Colonic mucosa (tissue), 4 donors: ENCODE results near the gene ATP8B3. TPM values are rescaled to one million over a fixed set of nuclear protein-coding genes. Genes with fewer than 3 reads are reported as not detected.

Experiments
- DNase-seq: peaks from one replicate; pipeline ENCODE4 v3.0.0-alpha.2; 2020
- H3K27ac ChIP-seq: fragments of 200-600 bp; one replicate; pipeline ENCODE4 v1.8.0; 2021
- H3K27me3 ChIP-seq: fragments of 200-600 bp; one replicate; pipeline ENCODE4 v1.8.0; 2021
- H3K36me3 ChIP-seq: fragments of 200-600 bp; one replicate; pipeline ENCODE4 v1.8.0; 2021
- H3K4me1 ChIP-seq: fragments of 200-600 bp; one replicate; pipeline ENCODE4 v1.8.0; 2021; ENCODE audit warnings: mild to moderate bottlenecking
- H3K4me3 ChIP-seq: fragments of 200-600 bp; one replicate; pipeline ENCODE4 v1.8.0; 2021
- H3K9ac ChIP-seq, 2 donors: one replicate each; pipeline ENCODE4 v1.7.0; 2013; ENCODE audit warnings: control low read depth in 2 of 2, low read depth in 2 of 2, low read length in 2 of 2
- H3K9me3 ChIP-seq: fragments of 200-600 bp; one replicate; pipeline ENCODE4 v1.8.0; 2021
- CTCF ChIP-seq: fragments of 200-600 bp; IDR thresholded peaks from one replicate; pipeline ENCODE4 v1.8.0; 2022; ENCODE audit warnings: antibody characterized with exemption, mild to moderate bottlenecking
- intact Hi-C: fragments of 100-400 bp; cut with DNase I; formaldehyde crosslinking; loops from one replicate; pipeline ENCODE4 v1.14.1; 2022
- total RNA-seq, 2 donors: library from RNA; stranded (reverse); fragmentation: NEBNext Ultra II Directional in 1 of 2; extraction: Animal tissue kit (Norgen Biotek cat#: 25700) in 1 of 2; gene quantifications; one replicate each; pipeline ENCODE4 v1.2.1, GENCODE V29; 2021
- donor health status: healthy.
- donor health status: DM: no; HTN: no; CAD: no.
- donor health status: DM: no; HTN: no; CAD: no.

The ATP8B3 gene
- total RNA-seq, 2 donors from 2014 or later, result 0.15 to 0.42 TPM

GRCh38 chr19:1855040-1855827 lies 43.2 kb upstream of the ATP8B3 start:
- TF ChIP-seq CTCF, result no peak
- intact Hi-C loops, result no loop called here
- peak overlapping the region; percentile 87 to 98 for H3K9ac ChIP-seq
- peak; percentile 95 for DNase-seq
- no peaks in the 10 kb centered on the region for H3K27me3 ChIP-seq
- peak overlapping the region; percentile 98 for H3K27ac ChIP-seq
- H3K36me3 ChIP-seq, result no peaks in the 10 kb centered on the region
- H3K4me3 ChIP-seq, result peak overlapping the region; percentile 45
- peaks cover 46% of the 10 kb centered on the region for H3K4me1 ChIP-seq
- no peaks in the 10 kb centered on the region for H3K9me3 ChIP-seq

GRCh38 chr19:1854542-1855039 lies 42.5 kb upstream of the ATP8B3 start:
- no peak for TF ChIP-seq CTCF
- Histone ChIP-seq H3K9me3 (no peaks in the 10 kb centered on the region), H3K4me1 (peaks cover 39% of the 10 kb centered on the region), H3K36me3 (no peaks in the 10 kb centered on the region), H3K27ac (peak overlapping the region; percentile 98), H3K27me3 (no peaks in the 10 kb centered on the region), H3K4me3 (peak overlapping the region; percentile 14), H3K9ac (peak overlapping the region; percentile 62 to 98)
- peak; percentile 52 for DNase-seq
- intact Hi-C loops, result no loop called here

- H3K36me3 ChIP-seq, result no peaks in the 10 kb centered on the region
- no peaks in the 10 kb centered on the region for H3K27me3 ChIP-seq
- intact Hi-C loops, result no loop called here
- H3K9ac ChIP-seq, result peak overlapping the region; percentile 5 to 41
- no peak for DNase-seq
- TF ChIP-seq CTCF, result no peak
- peaks cover 34% of the 10 kb centered on the region for H3K4me1 ChIP-seq
- peak overlapping the region; percentile 52 for H3K27ac ChIP-seq
- no peak overlapping the region for H3K4me3 ChIP-seq
- H3K9me3 ChIP-seq, result no peaks in the 10 kb centered on the region
Measured at GRCh38 chr19:1854039-1854541, 42.0 kb upstream of the ATP8B3 start.

- H3K9me3 ChIP-seq, result no peaks in the 10 kb centered on the region
- H3K27me3 ChIP-seq, result no peaks in the 10 kb centered on the region
- intact Hi-C loops, result no loop called here
- H3K27ac ChIP-seq, result peak overlapping the region; percentile 52
- peak; percentile 95 for TF ChIP-seq CTCF
- H3K4me3 ChIP-seq, result no peak overlapping the region
- H3K36me3 ChIP-seq, result no peaks in the 10 kb centered on the region
- DNase-seq, result peak; percentile 92
- peaks cover 28% of the 10 kb centered on the region for H3K4me1 ChIP-seq
- peak overlapping the region; percentile 41 to 66 for H3K9ac ChIP-seq
Measured at GRCh38 chr19:1853295-1854038, 41.4 kb upstream of the ATP8B3 start.

DNA sequence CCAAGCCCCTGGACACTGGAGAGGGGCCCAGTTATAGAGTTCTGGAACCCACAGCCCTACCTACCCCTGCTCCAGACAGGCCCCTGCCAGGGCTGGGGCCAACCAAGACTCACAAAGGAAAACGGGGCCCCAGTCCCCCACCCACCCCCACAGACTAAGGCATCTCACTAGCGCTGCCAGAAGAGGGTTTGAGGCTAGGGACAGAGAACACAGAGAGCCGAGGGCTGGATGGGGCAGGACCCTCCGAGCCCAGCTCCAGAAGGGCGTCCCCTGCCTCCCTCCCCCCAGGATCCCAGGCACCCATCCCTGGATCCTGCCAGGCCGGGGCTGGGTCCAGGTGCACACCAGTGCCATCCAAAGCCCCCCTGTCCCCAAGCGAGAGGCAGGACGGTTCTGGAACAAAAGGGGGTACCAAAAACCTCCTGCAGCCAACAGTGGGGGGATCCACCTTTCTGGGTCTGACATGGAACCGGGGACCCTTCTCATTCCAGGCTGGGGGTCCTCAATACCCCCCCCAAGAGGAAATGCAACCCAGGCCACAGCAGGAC lies 40.6 kb upstream of the ATP8B3 start:
- no peaks in the 10 kb centered on the region for H3K36me3 ChIP-seq
- H3K4me1 ChIP-seq, result peaks cover 20% of the 10 kb centered on the region
- H3K9ac ChIP-seq, result peak overlapping the region in 1 of 2 donors; percentile 66
- no peaks in the 10 kb centered on the region for H3K9me3 ChIP-seq
- H3K4me3 ChIP-seq, result no peak overlapping the region
- no peak for DNase-seq
- no peak overlapping the region for H3K27ac ChIP-seq
- no peak for TF ChIP-seq CTCF
- intact Hi-C loops, result no loop called here
- no peaks in the 10 kb centered on the region for H3K27me3 ChIP-seq
